HepG2 (cell line): Measurements from ENCODE around the gene TF. TPM values are rescaled to one million over a fixed set of nuclear protein-coding genes. Genes with fewer than 3 reads are reported as not detected.

Experiments
- AGO1 ChIP-seq: fragments of 200-400 bp; formaldehyde crosslinking; IDR thresholded peaks from 2 replicates; pipeline ENCODE4 v1.6.1; 2017; ENCODE audit warnings: mild to moderate bottlenecking, low read depth, low read length, moderate library complexity; ENCODE audit not compliant: poor library complexity, severe bottlenecking
- AGO2 ChIP-seq: fragments of 200-400 bp; formaldehyde crosslinking; optimal IDR thresholded peaks from 2 replicates; pipeline ENCODE3; 2017; ENCODE audit warnings: mild to moderate bottlenecking, low read depth, low read length, moderate library complexity
- ARID2 ChIP-seq: sonication (generic); formaldehyde crosslinking; IDR thresholded peaks from 2 replicates; pipeline ENCODE4 v1.8.1; 2022; ENCODE audit warnings: mild to moderate bottlenecking, missing genetic modification reagents, borderline replicate concordance
- CBX2 ChIP-seq, 2 experiments: fragments of 200-600 bp in 1 of 2; sonication (generic); formaldehyde crosslinking in 1 of 2; IDR thresholded peaks; 2 replicates each; pipeline versions ENCODE4 v1.7.0 to v1.8.1; 2018 to 2022; ENCODE audit warnings: low read depth in 2 of 2, low read length in 1 of 2, mild to moderate bottlenecking in 1 of 2, missing genetic modification reagents in 1 of 2
- KDM3A ChIP-seq: IDR thresholded peaks from 2 replicates; pipeline ENCODE4 v1.6.1; 2018; ENCODE audit warnings: low read depth, missing compliant biosample characterization
- NFKB2 ChIP-seq: sonication (generic); formaldehyde crosslinking; IDR thresholded peaks from 2 replicates; pipeline ENCODE4 v1.4.0; 2020; ENCODE audit warnings: missing genetic modification reagents, borderline replicate concordance
- POLR2G ChIP-seq: fragments of 200-400 bp; formaldehyde crosslinking; IDR thresholded peaks from 2 replicates; pipeline ENCODE4 v1.6.1; 2018; ENCODE audit warnings: mild to moderate bottlenecking, low read depth, low read length, moderate library complexity
- RFX1 ChIP-seq: fragments of 450-650 bp; IDR thresholded peaks from 2 replicates; pipeline ENCODE4 v1.6.1; 2017
- ZNF382 ChIP-seq: sonication (generic); formaldehyde crosslinking; IDR thresholded peaks from 2 replicates; pipeline ENCODE4 v1.5.0; 2020; ENCODE audit warnings: missing genetic modification reagents, mild to moderate bottlenecking, borderline replicate concordance
- ZNF432 ChIP-seq: sonication (generic); formaldehyde crosslinking; IDR thresholded peaks from 2 replicates; pipeline ENCODE4 v1.5.0; 2020; ENCODE audit warnings: missing genetic modification reagents, mild to moderate bottlenecking, borderline replicate concordance
- ZNF512 ChIP-seq: sonication (generic); formaldehyde crosslinking; IDR thresholded peaks from 2 replicates; pipeline ENCODE4 v1.4.0; 2020; ENCODE audit warnings: mild to moderate bottlenecking, missing genetic modification reagents
- ZNF563 ChIP-seq: sonication (generic); formaldehyde crosslinking; IDR thresholded peaks from 2 replicates; pipeline ENCODE4 v1.8.0; 2022; ENCODE audit warnings: mild to moderate bottlenecking, moderate library complexity, missing genetic modification reagents
- polyA plus RNA-seq, 8 experiments: library from polyadenylated mRNA; depleted of rRNA in 3 of 8; stranded (reverse) in 7 of 8; unstranded in 1 of 8; fragments of >200 nt; fragmentation: Illumina TruSeq in 4 of 8; extraction: Trizol in 4 of 8; gene quantifications; 2 replicates each; pipeline versions ENCODE4 v1.2.1 to v1.2.3, GENCODE V29; 2011 to 2016; ENCODE audit warnings: low read depth in 4 of 8, missing spikeins in 1 of 8, mixed read lengths in 1 of 8; ENCODE audit not compliant: insufficient read depth in 1 of 8
- total RNA-seq, 5 experiments: library from RNA; depleted of rRNA; stranded (reverse); fragments of >200 nt; fragmentation: Illumina TruSeq; extraction: Trizol; gene quantifications; 2 replicates each; pipeline ENCODE4 v1.2.3, GENCODE V29; 2016; ENCODE audit warnings: low read depth in 1 of 5
- TF ChIP-seq, protein P1 (sequence below): sonication (generic); formaldehyde crosslinking; IDR thresholded peaks from 2 replicates; pipeline ENCODE4 v1.5.0; 2020; ENCODE audit warnings: missing genetic modification reagents, mild to moderate bottlenecking, borderline replicate concordance
- TF ChIP-seq, protein P2 (sequence below): sonication (generic); formaldehyde crosslinking; IDR thresholded peaks from 2 replicates; pipeline ENCODE4 v1.5.0; 2020; ENCODE audit warnings: mild to moderate bottlenecking, missing genetic modification reagents, borderline replicate concordance

The TF gene
- total and polyA plus RNA-seq, 2 of the 13 experiments (the other 11 are each of a cell fraction or from before 2014, with no cell fraction given), result 10,074 to 11,821 TPM

GRCh38 chr3:133754973-133755828 is 9.0 kb downstream of the TF start (continued):
- no peak for TF ChIP-seq ZNF512
- TF ChIP-seq POLR2G, result peak; percentile 25
- TF ChIP-seq ZNF382 (CRISPR knock-in tag), result no peak
- TF ChIP-seq, protein P1, sequence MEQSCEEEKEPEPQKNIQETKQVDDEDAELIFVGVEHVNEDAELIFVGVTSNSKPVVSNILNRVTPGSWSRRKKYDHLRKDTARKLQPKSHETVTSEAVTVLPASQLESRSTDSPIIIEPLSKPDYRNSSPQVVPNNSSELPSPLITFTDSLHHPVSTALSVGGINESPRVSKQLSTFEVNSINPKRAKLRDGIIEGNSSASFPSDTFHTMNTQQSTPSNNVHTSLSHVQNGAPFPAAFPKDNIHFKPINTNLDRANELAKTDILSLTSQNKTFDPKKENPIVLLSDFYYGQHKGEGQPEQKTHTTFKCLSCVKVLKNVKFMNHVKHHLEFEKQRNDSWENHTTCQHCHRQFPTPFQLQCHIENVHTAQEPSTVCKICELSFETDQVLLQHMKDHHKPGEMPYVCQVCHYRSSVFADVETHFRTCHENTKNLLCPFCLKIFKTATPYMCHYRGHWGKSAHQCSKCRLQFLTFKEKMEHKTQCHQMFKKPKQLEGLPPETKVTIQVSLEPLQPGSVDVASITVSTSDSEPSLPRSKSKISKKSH, result no peak
- 0 out of 2 replicates have a peak, but pooled peaks have one; percentile 38 for TF ChIP-seq ARID2 (CRISPR knock-in tag)
- TF ChIP-seq, protein P2, sequence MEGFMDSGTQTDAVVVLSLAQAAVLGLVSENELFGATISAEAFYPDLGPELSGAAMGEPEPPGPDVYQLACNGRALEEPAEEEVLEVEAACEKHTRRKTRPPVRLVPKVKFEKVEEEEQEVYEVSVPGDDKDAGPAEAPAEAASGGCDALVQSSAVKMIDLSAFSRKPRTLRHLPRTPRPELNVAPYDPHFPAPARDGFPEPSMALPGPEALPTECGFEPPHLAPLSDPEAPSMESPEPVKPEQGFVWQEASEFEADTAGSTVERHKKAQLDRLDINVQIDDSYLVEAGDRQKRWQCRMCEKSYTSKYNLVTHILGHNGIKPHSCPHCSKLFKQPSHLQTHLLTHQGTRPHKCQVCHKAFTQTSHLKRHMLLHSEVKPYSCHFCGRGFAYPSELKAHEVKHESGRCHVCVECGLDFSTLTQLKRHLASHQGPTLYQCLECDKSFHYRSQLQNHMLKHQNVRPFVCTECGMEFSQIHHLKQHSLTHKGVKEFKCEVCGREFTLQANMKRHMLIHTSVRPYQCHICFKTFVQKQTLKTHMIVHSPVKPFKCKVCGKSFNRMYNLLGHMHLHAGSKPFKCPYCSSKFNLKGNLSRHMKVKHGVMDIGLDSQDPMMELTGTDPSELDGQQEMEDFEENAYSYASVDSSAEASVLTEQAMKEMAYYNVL (CRISPR knock-in tag), result no peak
- no peak for TF ChIP-seq RFX1
- TF ChIP-seq AGO2, result peak; percentile 84
- TF ChIP-seq ZNF432 (CRISPR knock-in tag), result no peak
- TF ChIP-seq KDM3A (CRISPR knock-in tag), result no peak
- 0 out of 2 replicates have a peak, but pooled peaks have one; percentile 47 for TF ChIP-seq ZNF563 (CRISPR knock-in tag)
- TF ChIP-seq NFKB2 (CRISPR knock-in tag), result peak; percentile 64; the same call in 1 of the 2 replicates
- TF ChIP-seq CBX2 (IDR thresholded peaks at IDR 0.05; ENCODE audit: low read depth, low read length), result no peak
- no peak for TF ChIP-seq CBX2 (CRISPR knock-in tag; IDR thresholded peaks at IDR 0.05; ENCODE audit: low read depth)
- no peak for TF ChIP-seq AGO1
